ENCODE data around the gene DISC1.

- no peak for TF ChIP-seq CTCF (conservative IDR thresholded peaks at IDR 0.05 in 1 of 2, IDR thresholded peaks at IDR 0.05 in 1 of 2; ENCODE audit: extremely low read depth in 1 of 2, insufficient read depth in 1 of 2, low read depth in 1 of 2, low read length in 2 of 2)
- no peak for TF ChIP-seq EZH2 (IDR thresholded peaks at IDR 0.05; ENCODE audit: borderline replicate concordance, low read length)
Observed at GRCh38 chr1:231656741-231657140, 30.2 kb downstream of the DISC1 start.
